CD4-positive, alpha-beta T cell treated with Interleukin-2 at 100 ng/mL for 4 hours (primary cell): ENCODE results near the gene IRGM.
A peak's percentile ranks its signal among the peaks of the same experiment; 100 is the strongest.
"Not testable (repeated sequence)": the region's sequence is repeated elsewhere in the genome, so short reads cannot be mapped to it uniquely, and the experiment has no call there.

Source experiments
- DNase-seq: peaks from one replicate; pipeline ENCODE4 v3.0.0-alpha.2; 2020; ENCODE audit warnings: low spot score

Gene IRGM

DNA sequence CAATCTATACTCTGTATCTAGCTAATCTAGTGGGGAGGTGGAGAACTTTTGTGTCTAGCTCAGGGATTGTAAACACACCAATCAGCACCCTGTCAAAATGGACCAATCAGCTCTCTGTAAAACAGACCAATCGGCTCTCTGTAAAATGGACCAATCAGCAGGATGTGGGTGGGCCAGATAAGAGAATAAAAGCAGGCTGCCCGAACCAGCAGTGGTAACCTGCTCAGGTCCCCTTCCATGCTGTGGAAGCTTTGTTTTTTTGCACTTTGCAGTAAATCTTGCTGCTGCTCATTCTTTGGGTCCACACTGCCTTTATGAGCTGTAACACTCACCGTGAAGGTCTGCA, at the start of gene IRGM:
TSS of gene IRGM (plus strand) at position 214 of the 346 bp plus-strand sequence. CDS start 1,603 bp downstream, outside the sequence.
- not testable (repeated sequence) for DNase-seq

- no peak for DNase-seq
Measured at GRCh38 chr5:150797384-150797783, 48.9 kb upstream of the IRGM start.

GRCh38 chr5:150801117-150801927, 45.0 kb upstream of the IRGM start:
- peak; percentile 67 for DNase-seq

- no peak for DNase-seq
Measured at GRCh38 chr5:150804388-150804787, 41.9 kb upstream of the IRGM start.

GRCh38 chr5:150809363-150809762, 37.0 kb upstream of the IRGM start:
- DNase-seq = no peak

- no peak for DNase-seq
Measured at GRCh38 chr5:150815010-150815409, 31.3 kb upstream of the IRGM start.

DNA sequence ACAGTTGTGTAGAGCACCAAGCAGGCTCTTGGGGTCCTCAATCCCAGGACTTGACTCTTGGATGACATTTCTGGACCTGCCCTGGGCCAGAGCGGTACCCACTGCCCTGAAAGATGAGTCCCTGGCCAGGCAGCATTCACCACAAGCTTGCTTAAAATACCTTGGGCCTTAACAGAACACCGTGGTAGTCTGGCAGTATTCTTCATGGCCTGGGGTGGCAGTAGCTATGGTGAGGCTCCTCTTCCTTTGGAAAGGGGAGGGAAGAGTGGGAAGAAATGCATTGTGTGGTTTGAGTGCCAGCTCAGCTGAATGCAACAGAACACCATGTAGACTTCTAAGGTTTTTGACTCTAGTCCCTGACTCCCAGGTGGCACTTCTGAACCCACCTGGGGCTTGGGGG, 29.4 kb upstream of the IRGM start:
- DNase-seq = no peak

DNA sequence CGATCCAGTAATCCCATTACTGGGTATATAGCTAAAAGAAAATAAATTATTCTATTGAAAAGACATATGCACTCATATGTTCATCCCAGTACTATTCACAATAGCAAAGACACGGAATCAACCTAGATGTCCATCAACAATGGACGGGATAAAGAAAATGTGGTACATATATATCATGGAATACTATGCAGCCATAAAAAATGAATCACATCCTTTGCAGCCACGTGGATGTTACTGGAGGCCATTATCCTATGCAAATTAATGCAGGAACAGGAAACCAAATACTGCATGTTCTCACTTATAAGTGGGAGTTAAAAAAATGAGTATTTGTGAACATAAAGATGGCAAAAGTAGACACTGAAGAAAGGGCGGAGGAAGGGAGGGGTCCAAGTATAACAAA, 16.6 kb upstream of the IRGM start:
- no peak for DNase-seq

GRCh38 chr5:150831821-150832220, 14.5 kb upstream of the IRGM start:
- DNase-seq = not testable (repeated sequence)

- no peak for DNase-seq
Measured at GRCh38 chr5:150836064-150836463, 10.3 kb upstream of the IRGM start.

- DNase-seq = no peak
Measured at GRCh38 chr5:150836703-150837102, 9.6 kb upstream of the IRGM start.

GRCh38 chr5:150845185-150845859, 999 bp upstream of the IRGM start:
- DNase-seq = not testable (repeated sequence)

DNA sequence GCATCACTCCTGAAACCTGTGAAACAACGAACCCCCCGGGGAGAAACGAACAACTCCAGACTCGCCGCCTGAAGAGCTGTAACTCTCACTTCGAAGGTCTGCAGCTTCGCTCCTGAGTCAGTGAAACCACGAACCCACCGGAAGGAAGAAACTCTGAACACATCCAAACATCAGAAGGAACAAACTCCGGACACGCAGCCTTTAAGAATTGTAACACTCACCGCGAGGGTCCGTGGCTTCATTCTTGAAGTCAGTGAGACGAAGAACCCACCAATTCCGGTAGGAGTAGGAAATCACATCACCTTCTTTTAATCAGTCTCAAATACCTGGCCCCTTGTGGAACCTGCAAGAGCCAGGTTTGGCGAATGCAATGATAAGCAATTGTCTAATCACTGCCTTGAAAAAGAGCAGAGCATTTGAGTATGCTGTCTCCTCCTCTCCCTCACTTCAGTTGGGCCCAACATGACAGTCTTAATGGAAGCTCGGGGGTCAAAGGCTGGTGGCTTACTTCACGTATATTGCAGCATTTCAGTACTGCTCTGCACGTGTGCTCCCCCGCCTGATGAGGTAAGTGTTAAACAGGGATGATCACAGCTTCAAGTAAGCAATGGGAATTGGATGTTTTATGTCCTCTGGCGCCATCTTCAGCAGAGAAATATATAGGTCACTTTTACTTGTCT, 473 bp downstream of the IRGM start:
- peak; percentile 82 for DNase-seq

DNA sequence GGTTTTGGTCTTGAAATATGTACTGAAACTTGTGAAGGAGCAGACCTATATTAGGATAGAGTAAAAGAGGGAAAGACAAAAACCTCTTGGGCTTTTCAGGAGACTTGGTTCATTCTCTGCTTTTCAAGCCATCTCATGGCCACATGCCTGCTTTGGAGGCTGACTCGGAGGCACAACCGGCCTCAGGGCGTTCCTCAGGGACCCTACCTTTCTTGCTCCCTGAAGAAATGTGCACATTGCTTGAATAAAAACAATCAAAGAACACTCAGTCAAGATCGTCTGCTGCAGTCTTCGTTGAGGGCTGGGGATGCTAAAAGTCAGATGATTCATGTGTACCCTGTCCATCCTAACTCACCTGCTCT, 994 bp downstream of the IRGM start:
- DNase-seq = no peak

DNA sequence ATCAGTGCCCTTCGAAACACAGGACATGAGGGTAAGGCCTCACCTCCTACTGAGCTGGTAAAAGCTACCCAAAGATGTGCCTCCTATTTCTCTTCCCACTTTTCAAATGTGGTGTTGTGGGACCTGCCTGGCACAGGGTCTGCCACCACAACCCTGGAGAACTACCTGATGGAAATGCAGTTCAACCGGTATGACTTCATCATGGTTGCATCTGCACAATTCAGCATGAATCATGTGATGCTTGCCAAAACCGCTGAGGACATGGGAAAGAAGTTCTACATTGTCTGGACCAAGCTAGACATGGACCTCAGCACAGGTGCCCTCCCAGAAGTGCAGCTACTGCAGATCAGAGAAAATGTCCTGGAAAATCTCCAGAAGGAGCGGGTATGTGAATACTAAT, 1.9 kb downstream of the IRGM start:
- no peak for DNase-seq

DNA sequence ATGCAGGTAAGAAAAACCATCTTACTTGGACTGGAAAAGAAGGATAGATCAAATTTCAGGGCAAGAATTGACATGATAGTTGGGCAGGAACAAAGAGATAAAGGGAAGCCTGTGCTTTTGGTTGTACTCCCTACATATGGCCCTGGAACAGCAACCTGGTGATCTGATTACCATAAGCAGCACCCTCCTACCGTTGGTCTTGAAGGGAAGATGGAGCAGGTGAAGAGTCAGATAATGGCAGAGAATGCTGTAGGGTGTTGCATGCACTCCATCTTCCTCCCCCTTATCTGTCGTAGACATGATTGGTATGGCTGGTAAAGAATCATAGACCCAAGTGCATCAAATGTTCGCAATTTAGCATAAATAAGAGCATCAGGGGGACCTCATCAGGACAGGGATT, 4.7 kb downstream of the IRGM start:
- DNase-seq = no peak

DNA sequence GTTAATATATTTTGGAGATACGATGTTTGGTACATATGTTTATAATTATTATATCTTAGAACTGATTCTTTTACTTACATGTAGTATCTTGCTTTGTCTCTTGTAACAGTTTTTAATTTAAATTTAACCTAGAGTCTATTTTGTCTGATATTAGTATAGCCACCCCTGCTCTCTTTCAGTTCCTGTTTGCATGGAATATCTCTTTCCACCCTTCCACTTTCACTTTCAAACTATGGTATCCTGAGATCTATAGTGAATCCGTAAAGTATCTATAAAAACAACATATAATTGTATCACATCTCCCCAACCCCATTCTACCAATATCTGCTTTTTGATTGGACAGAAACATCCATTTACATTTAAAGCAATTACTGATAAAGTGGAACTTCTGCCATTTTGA, 7.2 kb downstream of the IRGM start:
- DNase-seq = no peak

DNA sequence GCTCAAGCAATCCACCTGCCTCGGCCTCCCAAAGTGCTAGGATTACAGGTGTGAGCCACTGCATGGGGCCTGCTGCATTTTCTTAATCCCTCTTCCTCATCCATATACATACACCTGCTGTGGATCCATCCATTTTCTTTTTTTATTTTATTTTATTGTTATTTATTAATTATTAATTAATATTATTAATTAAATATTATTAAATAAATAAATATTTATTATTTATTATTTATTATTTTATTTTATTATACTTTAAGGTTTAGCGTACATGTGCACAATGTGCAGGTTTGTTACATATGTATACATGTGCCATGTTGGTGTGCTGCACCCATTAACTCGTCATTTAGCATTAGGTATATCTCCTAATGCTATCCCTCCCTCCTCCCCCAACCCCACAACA, 10.4 kb downstream of the IRGM start:
- not testable (repeated sequence) for DNase-seq

DNA sequence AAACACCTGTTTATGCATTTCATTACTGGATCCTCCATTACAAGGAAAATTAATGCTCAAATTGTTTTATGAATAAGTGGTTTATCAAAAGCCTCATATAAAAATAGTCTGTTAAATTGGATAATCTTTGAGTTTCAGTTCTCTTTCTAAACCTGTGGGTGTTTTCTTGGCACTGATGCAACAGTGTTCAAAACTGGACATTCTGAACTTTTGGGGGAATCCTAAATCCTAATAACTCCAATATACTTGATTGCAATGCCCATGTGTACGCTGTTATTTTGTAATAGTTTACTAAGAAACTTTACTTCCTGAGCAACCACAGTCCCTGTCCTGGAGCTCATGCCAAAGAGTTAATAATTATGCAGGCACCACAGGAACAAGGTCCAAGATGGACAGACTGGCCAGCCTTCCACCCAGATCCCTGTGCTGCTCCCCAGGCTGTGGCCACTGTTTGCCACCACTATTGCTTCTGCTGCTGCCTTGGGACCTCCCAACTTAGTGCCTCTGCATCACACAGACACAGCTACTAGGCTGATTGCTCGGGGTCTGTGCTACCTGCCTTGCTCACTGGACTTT, 14.0 kb downstream of the IRGM start:
- no peak for DNase-seq

DNA sequence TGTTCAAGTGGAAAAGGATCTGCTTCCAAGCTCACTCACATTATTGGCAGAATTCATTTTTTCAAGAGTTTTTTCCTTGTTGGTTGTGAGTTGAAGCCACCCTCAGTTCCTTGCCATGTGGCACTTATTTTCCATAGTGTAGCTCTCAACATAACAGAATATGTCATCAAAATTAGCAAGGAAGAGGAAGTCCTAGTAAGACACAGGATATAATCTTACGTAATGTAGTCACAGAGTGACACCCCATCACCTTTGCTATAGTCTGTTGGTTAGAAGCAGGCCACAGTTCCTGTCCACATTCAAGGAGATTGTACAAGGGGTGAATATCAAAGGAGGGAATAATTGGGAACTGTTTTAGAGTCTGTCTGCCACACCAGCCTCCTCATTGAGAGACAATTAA, 15.7 kb downstream of the IRGM start:
- no peak for DNase-seq

- no peak for DNase-seq
Measured at GRCh38 chr5:150879358-150879757, 33.0 kb downstream of the IRGM start.
